WI38 (cell line): ENCODE results near the gene LRRC8E.

Experiments used
- H3K4me3 ChIP-seq: 2 replicates; pipeline ENCODE4 v1.5.1; 2011; ENCODE audit warnings: low read depth, mild to moderate bottlenecking, control low read depth, low read length
- CTCF ChIP-seq: IDR thresholded peaks from 2 replicates; pipeline ENCODE4 v1.5.1; 2012; ENCODE audit warnings: low read depth, mild to moderate bottlenecking, control low read depth, low read length

LRRC8E gene

GRCh38 chr19:7866399-7867091, 21.8 kb upstream of the LRRC8E start:
- no peak overlapping the region for H3K4me3 ChIP-seq
- no peak for TF ChIP-seq CTCF

GRCh38 chr19:7867092-7867844, 21.0 kb upstream of the LRRC8E start:
- TF ChIP-seq CTCF = no peak

GRCh38 chr19:7868326-7868670, 20.0 kb upstream of the LRRC8E start:
- TF ChIP-seq CTCF = no peak
- H3K4me3 ChIP-seq = peak overlapping the region; percentile 52

More at GRCh38 chr19:7867092-7867844, 21.0 kb upstream of the LRRC8E start:
- H3K4me3 ChIP-seq = no peak overlapping the region

GRCh38 chr19:7868671-7869452, 19.4 kb upstream of the LRRC8E start:
- peak overlapping the region; percentile 52 for H3K4me3 ChIP-seq

GRCh38 chr19:7869453-7869909, 18.8 kb upstream of the LRRC8E start:
- TF ChIP-seq CTCF = no peak
- peak overlapping the region; percentile 52 for H3K4me3 ChIP-seq

More at GRCh38 chr19:7868671-7869452, 19.4 kb upstream of the LRRC8E start:
- peak; percentile 50 for TF ChIP-seq CTCF

- no peak overlapping the region; the same call in 1 of the 2 replicates for H3K4me3 ChIP-seq
- no peak for TF ChIP-seq CTCF
Observed at GRCh38 chr19:7869910-7870511, 18.3 kb upstream of the LRRC8E start.
